ENCODE measurements around the gene NR2E1. TPM values are rescaled to one million over a fixed set of nuclear protein-coding genes. Genes with fewer than 3 reads are reported as not detected.
A peak's percentile ranks its signal among the peaks of the same experiment; 100 is the strongest.

Gene NR2E1
- total RNA-seq, 1 experiment from 2014 or later, result not detected

DNA sequence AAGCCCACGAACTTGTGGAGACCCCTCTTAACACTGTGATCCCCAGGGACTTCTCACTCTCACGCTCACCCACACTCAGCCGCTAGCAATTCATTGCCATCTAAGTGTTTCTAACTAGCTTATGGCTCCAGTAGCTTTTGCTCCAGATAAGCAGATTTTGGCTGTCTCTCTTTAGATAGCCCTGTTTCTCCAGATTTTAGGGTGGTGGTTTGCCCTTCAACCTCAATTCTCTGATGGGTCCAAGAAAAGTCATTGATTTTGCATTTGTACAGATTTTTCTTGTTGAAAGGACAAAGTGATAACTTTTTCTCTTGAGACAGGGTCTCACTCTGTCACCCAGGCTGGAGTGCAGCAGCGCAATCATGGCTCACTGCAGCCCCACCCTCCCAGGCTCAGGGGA lies 41.2 kb downstream of the NR2E1 start:
- DNase-seq (ENCODE audit: low read depth), result no peak

GRCh38 chr6:108209738-108210137 lies 43.9 kb downstream of the NR2E1 start:
- DNase-seq (ENCODE audit: low read depth), result no peak

- DNase-seq (ENCODE audit: low read depth), result no peak
These were observed 44.7 kb downstream of the NR2E1 start for GRCh38 chr6:108210556-108210955.

GRCh38 chr6:108211671-108212070 lies 45.8 kb downstream of the NR2E1 start:
- DNase-seq (ENCODE audit: low read depth), result no peak

DNA sequence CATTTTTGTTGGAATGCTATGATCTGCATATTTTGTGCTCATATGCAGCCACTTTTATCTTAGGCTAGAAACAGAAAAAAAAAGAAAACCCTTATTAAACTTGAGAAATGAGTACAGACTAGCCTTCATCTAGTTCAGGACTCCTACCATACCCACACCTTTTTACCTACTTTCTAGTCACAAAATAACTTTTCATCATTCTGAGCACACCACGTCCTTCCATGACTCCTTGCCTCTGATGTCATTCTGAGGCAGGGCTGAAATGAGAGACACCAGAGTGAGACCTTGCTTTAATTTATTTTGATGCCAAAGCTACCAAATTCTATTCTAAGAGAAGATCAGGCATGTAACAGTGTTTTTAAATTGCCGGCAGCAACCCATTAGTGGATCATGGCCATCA lies 56.2 kb downstream of the NR2E1 start:
- DNase-seq (ENCODE audit: low read depth), result no peak

DNA sequence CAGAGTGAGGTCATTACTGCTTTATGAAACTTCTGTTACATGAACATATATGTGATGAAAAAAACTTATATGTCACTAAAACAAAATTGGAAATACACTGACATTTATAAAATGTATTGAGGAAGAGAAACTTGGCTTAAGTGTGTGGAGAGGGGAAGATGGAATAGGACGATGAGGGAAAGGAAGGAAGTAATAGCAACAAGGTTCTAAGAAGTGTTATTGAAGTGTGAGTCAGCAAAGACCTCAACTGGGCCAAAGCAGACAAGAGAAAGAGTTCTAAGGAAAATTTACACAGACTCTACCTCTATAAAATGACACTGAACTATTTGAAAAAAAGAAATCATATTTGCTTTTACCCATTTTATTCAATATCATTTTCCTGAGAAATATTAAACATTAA lies 56.7 kb downstream of the NR2E1 start:
- DNase-seq (ENCODE audit: low read depth), result peak; percentile 41

GRCh38 chr6:108227290-108227689 lies 61.5 kb downstream of the NR2E1 start:
- DNase-seq (ENCODE audit: low read depth), result no peak

GRCh38 chr6:108228416-108228815 lies 62.6 kb downstream of the NR2E1 start:
- no peak for DNase-seq (ENCODE audit: low read depth)

DNA sequence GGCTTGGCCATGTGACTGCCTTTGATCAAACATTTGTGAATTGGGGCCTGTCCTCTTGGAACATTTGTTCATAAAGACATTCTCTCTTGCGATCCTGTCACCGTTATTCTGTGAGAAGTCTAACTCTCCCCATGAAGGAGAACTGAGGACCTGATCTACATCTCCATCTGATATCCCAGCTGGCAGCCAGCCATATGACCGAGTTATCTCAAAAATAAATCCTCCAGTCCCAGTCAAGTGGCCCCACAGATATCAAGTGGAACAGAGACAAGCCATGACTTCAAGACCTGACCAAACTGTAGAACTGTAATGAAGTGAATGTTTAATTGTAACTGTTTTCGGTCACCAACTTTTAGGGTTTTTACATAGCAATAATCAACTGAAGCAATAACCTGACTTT lies 69.3 kb downstream of the NR2E1 start:
- DNase-seq (ENCODE audit: low read depth), result no peak

DNA sequence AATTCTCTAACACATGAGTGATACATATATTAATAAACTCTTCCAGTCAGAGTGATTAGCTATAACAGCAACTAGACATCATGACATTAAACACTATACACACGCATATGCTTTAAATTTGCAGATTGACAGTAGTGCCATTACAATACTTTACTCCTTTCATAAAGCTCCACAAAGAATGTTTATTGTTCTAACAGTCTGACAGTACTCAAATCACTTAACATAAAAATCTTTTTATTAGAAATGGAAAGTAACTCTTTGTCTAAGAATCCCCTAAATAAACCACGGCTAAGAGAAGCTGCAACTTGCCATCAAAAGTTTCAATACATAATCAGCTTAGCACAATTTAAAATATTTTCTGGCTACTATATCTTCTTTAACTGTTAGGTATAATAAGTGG lies 71.0 kb downstream of the NR2E1 start:
- no peak for DNase-seq (ENCODE audit: low read depth)

DNA sequence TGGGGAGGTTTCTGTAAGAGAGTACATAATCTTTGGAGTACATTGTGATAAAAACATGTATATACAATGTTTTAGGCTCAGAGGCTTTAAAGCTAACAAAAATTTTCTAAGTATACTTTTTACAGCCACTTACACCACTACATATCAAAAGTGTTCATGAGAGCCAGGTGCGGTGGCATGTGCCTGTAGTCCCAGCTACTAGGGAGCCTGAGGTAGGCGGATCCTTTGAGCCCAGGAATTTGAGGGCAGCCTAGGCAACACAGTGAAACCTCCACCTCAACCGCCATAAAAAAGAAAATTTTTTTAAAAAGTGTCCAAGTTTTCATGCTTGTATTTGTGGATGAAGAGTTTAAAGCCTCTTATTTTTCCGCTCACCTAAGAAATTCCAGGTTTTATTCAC lies 72.5 kb downstream of the NR2E1 start:
- no peak for DNase-seq (ENCODE audit: low read depth)

Other genes starting within 250 kb of the NR2E1 start
- 4.0 and 10.8 TPM in 2 replicates for gene SEC63, start 207.8 kb upstream of the NR2E1 start, total RNA-seq (2014; rRNA removed; shearing (Covaris generic))
- gene OSTM1, start 91.3 kb upstream of the NR2E1 start, total RNA-seq (2014; rRNA removed; shearing (Covaris generic)), result 42.5 and 53.4 TPM in 2 replicates
- gene SNX3, start 95.0 kb downstream of the NR2E1 start, total RNA-seq (2014; rRNA removed; shearing (Covaris generic)), result 122 and 149 TPM in 2 replicates
- gene AFG1L, start 129.0 kb downstream of the NR2E1 start, total RNA-seq (2014; rRNA removed; shearing (Covaris generic)), result 2.7 and 8.8 TPM in 2 replicates